Fibroblast of lung (primary cell): Measurements from ENCODE around the gene FKBP4.

ENCODE experiments used
- CTCF ChIP-seq, 2 donors: IDR thresholded peaks in 1 of 2; conservative IDR thresholded peaks in 1 of 2; 1 replicate in 1 of 2; 2 replicates in 1 of 2; pipeline ENCODE4 v1.5.1; 2011 to 2012; ENCODE audit warnings: low read length in 2 of 2, control low read depth in 1 of 2, inconsistent platforms in 1 of 2, low read depth in 1 of 2, mild to moderate bottlenecking in 1 of 2
- EZH2 ChIP-seq: IDR thresholded peaks from 2 replicates; pipeline ENCODE4 v1.5.1; 2012; ENCODE audit warnings: low read length, control low read depth, mild to moderate bottlenecking; ENCODE audit errors: missing control alignments

- TF ChIP-seq CTCF (conservative IDR thresholded peaks at IDR 0.05 in 1 of 2, IDR thresholded peaks at IDR 0.05 in 1 of 2; ENCODE audit: low read depth in 1 of 2, low read length in 2 of 2) (no peak), EZH2 (no peak)
Observed at GRCh38 chr12:2820432-2820831, 25.7 kb downstream of the FKBP4 start.
